SK-N-MC (cell line): ENCODE measurements around the gene PDLIM7.

Experiments used
- EZH2 ChIP-seq: fragments of 200-600 bp; sonication (generic); IDR thresholded peaks from one replicate; pipeline ENCODE4 v1.6.1; 2017; ENCODE audit warnings: antibody characterized with exemption
- FOXP2 ChIP-seq: optimal IDR thresholded peaks from 2 replicates; pipeline ENCODE3; 2011; ENCODE audit warnings: mild to moderate bottlenecking, moderate library complexity; ENCODE audit not compliant: insufficient read depth; ENCODE audit errors: extremely low read length, control extremely low read depth
- POLR2AphosphoS5 ChIP-seq: IDR thresholded peaks from 2 replicates; pipeline ENCODE4 v1.6.1; 2012; ENCODE audit warnings: mild to moderate bottlenecking, low read depth, low read length, borderline replicate concordance

DNA sequence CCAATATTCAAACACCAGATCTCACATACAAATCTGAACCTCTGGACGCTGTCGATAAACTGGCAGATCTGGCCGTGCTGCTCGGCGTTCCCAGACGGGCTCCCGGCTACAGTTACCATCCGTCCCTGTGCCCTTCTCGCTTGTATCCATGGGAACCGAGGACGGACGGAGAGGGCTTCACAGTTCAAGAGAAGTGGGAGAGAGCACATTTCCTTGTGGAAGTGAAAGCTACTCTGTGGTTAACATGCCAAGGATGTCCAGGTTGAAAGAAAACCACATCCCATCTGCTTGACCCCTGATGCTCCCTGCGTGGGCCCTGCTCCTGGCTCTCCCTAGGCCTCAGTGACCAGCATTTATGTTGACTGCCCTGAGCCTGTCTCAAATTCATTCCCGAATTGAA is 17.6 kb downstream of the PDLIM7 start:
- TF ChIP-seq EZH2, result no peak
- TF ChIP-seq POLR2AphosphoS5, result no peak; the same call in 1 of the 2 replicates
- no peak for TF ChIP-seq FOXP2
